ENCODE measurements around the gene NTN1. TPM values are rescaled to one million over a fixed set of nuclear protein-coding genes. Genes with fewer than 3 reads are reported as not detected.

Gene NTN1
- total RNA-seq, 1 donor from 2014 or later = 0.45 TPM

DNA sequence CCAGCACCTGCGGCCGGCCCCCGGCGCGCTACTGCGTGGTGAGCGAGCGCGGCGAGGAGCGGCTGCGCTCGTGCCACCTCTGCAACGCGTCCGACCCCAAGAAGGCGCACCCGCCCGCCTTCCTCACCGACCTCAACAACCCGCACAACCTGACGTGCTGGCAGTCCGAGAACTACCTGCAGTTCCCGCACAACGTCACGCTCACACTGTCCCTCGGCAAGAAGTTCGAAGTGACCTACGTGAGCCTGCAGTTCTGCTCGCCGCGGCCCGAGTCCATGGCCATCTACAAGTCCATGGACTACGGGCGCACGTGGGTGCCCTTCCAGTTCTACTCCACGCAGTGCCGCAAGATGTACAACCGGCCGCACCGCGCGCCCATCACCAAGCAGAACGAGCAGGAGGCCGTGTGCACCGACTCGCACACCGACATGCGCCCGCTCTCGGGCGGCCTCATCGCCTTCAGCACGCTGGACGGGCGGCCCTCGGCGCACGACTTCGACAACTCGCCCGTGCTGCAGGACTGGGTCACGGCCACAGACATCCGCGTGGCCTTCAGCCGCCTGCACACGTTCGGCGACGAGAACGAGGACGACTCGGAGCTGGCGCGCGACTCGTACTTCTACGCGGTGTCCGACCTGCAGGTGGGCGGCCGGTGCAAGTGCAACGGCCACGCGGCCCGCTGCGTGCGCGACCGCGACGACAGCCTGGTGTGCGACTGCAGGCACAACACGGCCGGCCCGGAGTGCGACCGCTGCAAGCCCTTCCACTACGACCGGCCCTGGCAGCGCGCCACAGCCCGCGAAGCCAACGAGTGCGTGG lies 1.5 kb downstream of the NTN1 start:
- Histone ChIP-seq H3K36me3 (no peaks in the 10 kb centered on the region), H3K79me2 (ENCODE audit: low read depth) (no peaks in the 10 kb centered on the region), H3F3A (ENCODE audit: low read depth) (peaks cover 27% of the 10 kb centered on the region), H3K4me1 (peaks cover 35% of the 10 kb centered on the region), H3K27me3 (peaks cover 100% of the 10 kb centered on the region), H3K9me3 (ENCODE audit: low read depth) (no peaks in the 10 kb centered on the region), H4K20me1 (ENCODE audit: low read depth) (peaks cover 34% of the 10 kb centered on the region), H3K9ac (no peak overlapping the region), H3K27ac (no peak overlapping the region), H3K4me2 (peak overlapping the region; percentile 99), H3K4me3 (peak overlapping the region; percentile 74), H2AFZ (replicated peaks) (peak overlapping the region; percentile 84)
- DNase-seq (ENCODE audit: low spot score) = peak; percentile 68
- no peaks in the 10 kb centered on the region for H3K36me3 Mint-ChIP-seq
- H3K9me3 Mint-ChIP-seq = peaks cover 5% of the 10 kb centered on the region
- peak overlapping the region; percentile 93 for H3K4me3 Mint-ChIP-seq
- TF ChIP-seq EZH2phosphoT487 (IDR thresholded peaks at IDR 0.05) (peak; percentile 99), EZH2 (IDR thresholded peaks at IDR 0.05) (peak; percentile 99)
- TF ChIP-seq, protein P1, sequence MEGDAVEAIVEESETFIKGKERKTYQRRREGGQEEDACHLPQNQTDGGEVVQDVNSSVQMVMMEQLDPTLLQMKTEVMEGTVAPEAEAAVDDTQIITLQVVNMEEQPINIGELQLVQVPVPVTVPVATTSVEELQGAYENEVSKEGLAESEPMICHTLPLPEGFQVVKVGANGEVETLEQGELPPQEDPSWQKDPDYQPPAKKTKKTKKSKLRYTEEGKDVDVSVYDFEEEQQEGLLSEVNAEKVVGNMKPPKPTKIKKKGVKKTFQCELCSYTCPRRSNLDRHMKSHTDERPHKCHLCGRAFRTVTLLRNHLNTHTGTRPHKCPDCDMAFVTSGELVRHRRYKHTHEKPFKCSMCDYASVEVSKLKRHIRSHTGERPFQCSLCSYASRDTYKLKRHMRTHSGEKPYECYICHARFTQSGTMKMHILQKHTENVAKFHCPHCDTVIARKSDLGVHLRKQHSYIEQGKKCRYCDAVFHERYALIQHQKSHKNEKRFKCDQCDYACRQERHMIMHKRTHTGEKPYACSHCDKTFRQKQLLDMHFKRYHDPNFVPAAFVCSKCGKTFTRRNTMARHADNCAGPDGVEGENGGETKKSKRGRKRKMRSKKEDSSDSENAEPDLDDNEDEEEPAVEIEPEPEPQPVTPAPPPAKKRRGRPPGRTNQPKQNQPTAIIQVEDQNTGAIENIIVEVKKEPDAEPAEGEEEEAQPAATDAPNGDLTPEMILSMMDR (IDR thresholded peaks at IDR 0.05) = no peak
- H3K27ac Mint-ChIP-seq = no peak overlapping the region
- H3K27me3 Mint-ChIP-seq (ENCODE audit: insufficient read depth, low read depth) = peaks cover 62% of the 10 kb centered on the region
- peaks cover 11% of the 10 kb centered on the region for H3K4me1 Mint-ChIP-seq

DNA sequence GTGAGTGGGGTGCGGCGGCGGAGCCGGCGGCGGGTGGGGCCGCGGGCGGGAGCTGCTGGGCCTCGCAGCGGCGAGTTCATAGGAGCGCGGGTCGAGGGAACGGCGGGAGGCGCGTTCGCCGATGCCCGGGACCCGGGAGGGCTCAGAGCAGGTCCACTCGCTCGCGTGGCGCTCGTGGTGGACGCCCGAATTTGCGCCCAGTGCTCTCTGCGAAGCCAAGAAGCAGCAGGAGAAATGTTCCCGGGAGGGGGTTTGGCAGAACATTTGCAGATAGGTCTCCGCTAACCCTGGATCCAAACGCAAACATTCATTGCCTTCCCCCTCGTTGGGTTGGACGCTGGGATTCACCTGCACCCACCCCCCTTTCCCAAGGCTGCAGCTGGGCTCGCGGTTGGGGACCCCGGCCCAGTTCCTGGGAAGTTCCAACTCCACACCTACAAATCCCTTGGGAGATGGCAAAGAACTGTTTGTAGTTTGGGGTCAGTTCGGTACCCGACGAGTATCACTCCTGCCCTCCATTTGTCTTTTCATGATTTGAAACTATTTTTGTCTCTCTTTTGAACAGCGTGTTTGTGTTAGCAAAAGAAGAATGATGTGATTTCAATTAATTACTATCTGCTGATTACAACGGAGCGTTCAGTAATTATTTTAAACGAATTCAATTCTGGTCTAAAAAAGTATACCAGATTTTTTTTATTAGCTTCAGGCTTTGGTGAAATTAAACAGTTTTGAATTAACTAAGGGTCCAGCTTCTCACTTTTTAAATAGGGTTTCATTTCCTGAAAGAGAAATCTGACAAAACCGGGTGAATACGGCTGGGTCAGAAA lies 2.3 kb downstream of the NTN1 start:
- peaks cover 17% of the 10 kb centered on the region for H3K4me1 Mint-ChIP-seq
- no peak overlapping the region for H3K27ac Mint-ChIP-seq
- H3K27me3 Mint-ChIP-seq (ENCODE audit: insufficient read depth, low read depth) = peaks cover 59% of the 10 kb centered on the region
- Histone ChIP-seq H3K9me3 (ENCODE audit: low read depth) (no peaks in the 10 kb centered on the region), H3K36me3 (no peaks in the 10 kb centered on the region), H3K4me3 (peak overlapping the region; percentile 74), H3K4me1 (peaks cover 43% of the 10 kb centered on the region), H3F3A (ENCODE audit: low read depth) (peaks cover 29% of the 10 kb centered on the region), H3K4me2 (peak overlapping the region; percentile 99), H2AFZ (replicated peaks) (peak overlapping the region; percentile 37), H3K27ac (no peak overlapping the region), H3K79me2 (ENCODE audit: low read depth) (no peaks in the 10 kb centered on the region), H4K20me1 (ENCODE audit: low read depth) (peaks cover 34% of the 10 kb centered on the region), H3K9ac (no peak overlapping the region), H3K27me3 (peaks cover 92% of the 10 kb centered on the region)
- H3K9me3 Mint-ChIP-seq = peaks cover 5% of the 10 kb centered on the region
- H3K4me3 Mint-ChIP-seq = peak overlapping the region; percentile 63
- peak; percentile 31 for DNase-seq (ENCODE audit: low spot score)
- TF ChIP-seq EZH2phosphoT487 (IDR thresholded peaks at IDR 0.05) = peak; percentile 59
- no peak for TF ChIP-seq EZH2 (IDR thresholded peaks at IDR 0.05)
- TF ChIP-seq, protein P1 (IDR thresholded peaks at IDR 0.05) = no peak
- H3K36me3 Mint-ChIP-seq = no peaks in the 10 kb centered on the region

DNA sequence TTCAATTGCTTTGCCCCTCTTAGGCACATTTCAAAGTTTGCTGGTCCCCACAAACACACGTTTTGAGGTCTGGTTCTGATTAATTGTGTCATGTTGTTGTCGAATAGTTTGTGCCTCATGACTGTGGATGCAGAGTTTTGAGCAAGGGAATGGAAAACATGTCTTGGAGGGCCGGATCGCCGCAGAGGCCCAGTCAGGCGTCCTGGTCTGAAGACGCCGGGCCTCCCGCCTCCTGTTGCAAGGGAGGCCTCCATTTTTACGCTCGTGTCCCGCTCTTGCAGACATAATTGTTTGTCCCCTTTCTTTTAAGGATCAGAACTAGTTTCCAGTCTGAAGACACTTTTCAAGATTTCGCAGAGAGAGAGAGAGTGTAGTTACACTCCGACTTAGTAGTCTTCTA lies 3.2 kb downstream of the NTN1 start:
- H3K79me2 ChIP-seq (ENCODE audit: low read depth) = no peaks in the 10 kb centered on the region
- H3K36me3 ChIP-seq = no peaks in the 10 kb centered on the region
- Mint-ChIP-seq H3K4me1 (peaks cover 26% of the 10 kb centered on the region), H3K27me3 (ENCODE audit: insufficient read depth, low read depth) (peaks cover 58% of the 10 kb centered on the region), H3K4me3 (no peak overlapping the region), H3K9me3 (peaks cover 5% of the 10 kb centered on the region), H3K27ac (no peak overlapping the region), H3K36me3 (no peaks in the 10 kb centered on the region)
- H2AFZ ChIP-seq (replicated peaks) = peak overlapping the region; percentile 36
- H3K4me3 ChIP-seq = peak overlapping the region; percentile 26
- H3K9me3 ChIP-seq (ENCODE audit: low read depth) = no peaks in the 10 kb centered on the region
- TF ChIP-seq EZH2 (IDR thresholded peaks at IDR 0.05) (peak; percentile 19), EZH2phosphoT487 (IDR thresholded peaks at IDR 0.05) (no peak)
- peak overlapping the region; percentile 99 for H3K4me2 ChIP-seq
- peaks cover 34% of the 10 kb centered on the region for H4K20me1 ChIP-seq (ENCODE audit: low read depth)
- H3K27me3 ChIP-seq = peaks cover 83% of the 10 kb centered on the region
- peaks cover 52% of the 10 kb centered on the region for H3K4me1 ChIP-seq
- no peak overlapping the region for H3K27ac ChIP-seq
- DNase-seq (ENCODE audit: low spot score) = peak; percentile 71
- H3F3A ChIP-seq (ENCODE audit: low read depth) = peaks cover 37% of the 10 kb centered on the region
- H3K9ac ChIP-seq = no peak overlapping the region
